ENCODE data around the gene COG2.

The COG2 gene

DNA sequence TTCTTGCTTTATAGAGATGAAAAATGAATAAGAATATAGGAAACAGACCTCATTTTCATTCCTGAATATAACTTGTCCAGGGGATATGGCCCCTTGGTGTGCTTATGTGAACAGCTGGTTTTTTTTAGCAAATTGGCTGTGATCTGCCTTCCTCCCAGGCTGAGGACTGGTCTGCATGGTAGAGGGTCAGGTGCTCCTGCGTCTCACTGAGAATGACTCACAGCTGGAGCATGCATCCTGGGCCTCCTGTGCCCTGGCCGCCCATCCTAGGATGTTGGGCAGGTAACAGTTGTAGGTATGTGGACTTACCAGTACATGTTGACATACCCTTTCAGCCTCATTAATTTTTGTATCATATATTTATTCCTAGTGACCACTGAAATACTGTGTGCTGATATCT is 41.9 kb downstream of the COG2 start:
- TF ChIP-seq, protein P1, sequence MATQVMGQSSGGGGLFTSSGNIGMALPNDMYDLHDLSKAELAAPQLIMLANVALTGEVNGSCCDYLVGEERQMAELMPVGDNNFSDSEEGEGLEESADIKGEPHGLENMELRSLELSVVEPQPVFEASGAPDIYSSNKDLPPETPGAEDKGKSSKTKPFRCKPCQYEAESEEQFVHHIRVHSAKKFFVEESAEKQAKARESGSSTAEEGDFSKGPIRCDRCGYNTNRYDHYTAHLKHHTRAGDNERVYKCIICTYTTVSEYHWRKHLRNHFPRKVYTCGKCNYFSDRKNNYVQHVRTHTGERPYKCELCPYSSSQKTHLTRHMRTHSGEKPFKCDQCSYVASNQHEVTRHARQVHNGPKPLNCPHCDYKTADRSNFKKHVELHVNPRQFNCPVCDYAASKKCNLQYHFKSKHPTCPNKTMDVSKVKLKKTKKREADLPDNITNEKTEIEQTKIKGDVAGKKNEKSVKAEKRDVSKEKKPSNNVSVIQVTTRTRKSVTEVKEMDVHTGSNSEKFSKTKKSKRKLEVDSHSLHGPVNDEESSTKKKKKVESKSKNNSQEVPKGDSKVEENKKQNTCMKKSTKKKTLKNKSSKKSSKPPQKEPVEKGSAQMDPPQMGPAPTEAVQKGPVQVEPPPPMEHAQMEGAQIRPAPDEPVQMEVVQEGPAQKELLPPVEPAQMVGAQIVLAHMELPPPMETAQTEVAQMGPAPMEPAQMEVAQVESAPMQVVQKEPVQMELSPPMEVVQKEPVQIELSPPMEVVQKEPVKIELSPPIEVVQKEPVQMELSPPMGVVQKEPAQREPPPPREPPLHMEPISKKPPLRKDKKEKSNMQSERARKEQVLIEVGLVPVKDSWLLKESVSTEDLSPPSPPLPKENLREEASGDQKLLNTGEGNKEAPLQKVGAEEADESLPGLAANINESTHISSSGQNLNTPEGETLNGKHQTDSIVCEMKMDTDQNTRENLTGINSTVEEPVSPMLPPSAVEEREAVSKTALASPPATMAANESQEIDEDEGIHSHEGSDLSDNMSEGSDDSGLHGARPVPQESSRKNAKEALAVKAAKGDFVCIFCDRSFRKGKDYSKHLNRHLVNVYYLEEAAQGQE (IDR thresholded peaks at IDR 0.05; ENCODE audit: insufficient read depth in 1 of 2, low read depth in 2 of 2, low read length in 2 of 2) = no peak

- no peak for TF ChIP-seq FOXP2 (optimal IDR thresholded peaks at IDR 0.05; ENCODE audit: borderline replicate concordance, extremely low read depth, extremely low read length, insufficient read depth)
- TF ChIP-seq, protein P1 (IDR thresholded peaks at IDR 0.05; ENCODE audit: insufficient read depth in 1 of 2, low read depth in 2 of 2, low read length in 2 of 2) = no peak
- TF ChIP-seq POLR2AphosphoS5 (IDR thresholded peaks at IDR 0.05; ENCODE audit: low read depth, low read length) = no peak
- TF ChIP-seq SIN3A (IDR thresholded peaks at IDR 0.05; ENCODE audit: borderline replicate concordance, insufficient read depth, low read length) = no peak
- no peak for TF ChIP-seq TAF1 (IDR thresholded peaks at IDR 0.05; ENCODE audit: borderline replicate concordance, insufficient read depth, low read length)
Observed at GRCh38 chr1:230684998-230685397, 42.7 kb downstream of the COG2 start.

GRCh38 chr1:230686747-230687146 is 44.5 kb downstream of the COG2 start:
- TF ChIP-seq TAF1 (IDR thresholded peaks at IDR 0.05; ENCODE audit: borderline replicate concordance, insufficient read depth, low read length) (no peak), FOXP2 (optimal IDR thresholded peaks at IDR 0.05; ENCODE audit: borderline replicate concordance, extremely low read depth, extremely low read length, insufficient read depth) (no peak), SIN3A (IDR thresholded peaks at IDR 0.05; ENCODE audit: borderline replicate concordance, insufficient read depth, low read length) (no peak), POLR2AphosphoS5 (IDR thresholded peaks at IDR 0.05; ENCODE audit: low read depth, low read length) (no peak)
- TF ChIP-seq, protein P1 (IDR thresholded peaks at IDR 0.05; ENCODE audit: insufficient read depth in 1 of 2, low read depth in 2 of 2, low read length in 2 of 2) = no peak

- TF ChIP-seq TAF1 (IDR thresholded peaks at IDR 0.05; ENCODE audit: borderline replicate concordance, insufficient read depth, low read length) (no peak), POLR2AphosphoS5 (IDR thresholded peaks at IDR 0.05; ENCODE audit: low read depth, low read length) (no peak), SIN3A (IDR thresholded peaks at IDR 0.05; ENCODE audit: borderline replicate concordance, insufficient read depth, low read length) (no peak), FOXP2 (optimal IDR thresholded peaks at IDR 0.05; ENCODE audit: borderline replicate concordance, extremely low read depth, extremely low read length, insufficient read depth) (no peak)
- TF ChIP-seq, protein P1 (IDR thresholded peaks at IDR 0.05; ENCODE audit: insufficient read depth in 1 of 2, low read depth in 2 of 2, low read length in 2 of 2) = no peak
Observed at GRCh38 chr1:230690101-230690500, 47.8 kb downstream of the COG2 start.

GRCh38 chr1:230691615-230692014 is 49.3 kb downstream of the COG2 start:
- TF ChIP-seq POLR2AphosphoS5 (IDR thresholded peaks at IDR 0.05; ENCODE audit: low read depth, low read length) = no peak
- TF ChIP-seq, protein P1 (IDR thresholded peaks at IDR 0.05; ENCODE audit: insufficient read depth in 1 of 2, low read depth in 2 of 2, low read length in 2 of 2) = no peak
- no peak for TF ChIP-seq TAF1 (IDR thresholded peaks at IDR 0.05; ENCODE audit: borderline replicate concordance, insufficient read depth, low read length)
- no peak for TF ChIP-seq SIN3A (IDR thresholded peaks at IDR 0.05; ENCODE audit: borderline replicate concordance, insufficient read depth, low read length)
- no peak for TF ChIP-seq FOXP2 (optimal IDR thresholded peaks at IDR 0.05; ENCODE audit: borderline replicate concordance, extremely low read depth, extremely low read length, insufficient read depth)
